ENCODE measurements around the gene IRF4.

DNA sequence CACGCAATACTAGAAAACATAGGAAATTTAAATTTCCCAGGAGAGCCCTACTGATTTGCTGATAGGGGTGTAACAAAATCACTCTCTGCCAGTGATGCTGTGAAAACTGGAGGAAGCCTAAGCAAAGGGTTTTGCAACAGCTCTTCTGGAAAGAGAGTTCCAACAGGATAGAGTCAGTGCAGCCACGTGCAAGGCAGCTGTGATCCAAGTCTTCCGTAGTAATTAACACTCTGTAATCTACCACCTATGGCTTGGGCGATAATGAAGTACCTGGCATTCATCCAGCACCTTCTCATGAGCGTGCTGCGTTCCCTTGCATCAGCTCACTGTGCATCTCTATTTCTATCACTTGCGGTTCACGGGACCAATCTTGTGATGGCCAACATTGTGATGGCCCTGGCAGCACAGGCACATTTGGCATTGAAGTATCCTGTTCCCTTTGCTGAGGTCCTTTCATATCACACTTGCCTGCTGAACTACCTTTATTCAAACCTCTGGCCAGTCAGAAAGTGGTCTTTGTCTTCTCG, 48.2 kb downstream of the IRF4 start:
- TF ChIP-seq, protein P1, sequence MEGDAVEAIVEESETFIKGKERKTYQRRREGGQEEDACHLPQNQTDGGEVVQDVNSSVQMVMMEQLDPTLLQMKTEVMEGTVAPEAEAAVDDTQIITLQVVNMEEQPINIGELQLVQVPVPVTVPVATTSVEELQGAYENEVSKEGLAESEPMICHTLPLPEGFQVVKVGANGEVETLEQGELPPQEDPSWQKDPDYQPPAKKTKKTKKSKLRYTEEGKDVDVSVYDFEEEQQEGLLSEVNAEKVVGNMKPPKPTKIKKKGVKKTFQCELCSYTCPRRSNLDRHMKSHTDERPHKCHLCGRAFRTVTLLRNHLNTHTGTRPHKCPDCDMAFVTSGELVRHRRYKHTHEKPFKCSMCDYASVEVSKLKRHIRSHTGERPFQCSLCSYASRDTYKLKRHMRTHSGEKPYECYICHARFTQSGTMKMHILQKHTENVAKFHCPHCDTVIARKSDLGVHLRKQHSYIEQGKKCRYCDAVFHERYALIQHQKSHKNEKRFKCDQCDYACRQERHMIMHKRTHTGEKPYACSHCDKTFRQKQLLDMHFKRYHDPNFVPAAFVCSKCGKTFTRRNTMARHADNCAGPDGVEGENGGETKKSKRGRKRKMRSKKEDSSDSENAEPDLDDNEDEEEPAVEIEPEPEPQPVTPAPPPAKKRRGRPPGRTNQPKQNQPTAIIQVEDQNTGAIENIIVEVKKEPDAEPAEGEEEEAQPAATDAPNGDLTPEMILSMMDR (IDR thresholded peaks at IDR 0.05), result no peak
- no peak for TF ChIP-seq POLR2A (IDR thresholded peaks at IDR 0.05)

Data from testis (tissue), 2 donors.